ENCODE measurements around the gene LIMA1. TPM values are rescaled to one million over a fixed set of nuclear protein-coding genes. Genes with fewer than 3 reads are reported as not detected.
"Not testable (repeated sequence)": the region's sequence is repeated elsewhere in the genome, so short reads cannot be mapped to it uniquely, and the experiment has no call there.

The LIMA1 gene

DNA sequence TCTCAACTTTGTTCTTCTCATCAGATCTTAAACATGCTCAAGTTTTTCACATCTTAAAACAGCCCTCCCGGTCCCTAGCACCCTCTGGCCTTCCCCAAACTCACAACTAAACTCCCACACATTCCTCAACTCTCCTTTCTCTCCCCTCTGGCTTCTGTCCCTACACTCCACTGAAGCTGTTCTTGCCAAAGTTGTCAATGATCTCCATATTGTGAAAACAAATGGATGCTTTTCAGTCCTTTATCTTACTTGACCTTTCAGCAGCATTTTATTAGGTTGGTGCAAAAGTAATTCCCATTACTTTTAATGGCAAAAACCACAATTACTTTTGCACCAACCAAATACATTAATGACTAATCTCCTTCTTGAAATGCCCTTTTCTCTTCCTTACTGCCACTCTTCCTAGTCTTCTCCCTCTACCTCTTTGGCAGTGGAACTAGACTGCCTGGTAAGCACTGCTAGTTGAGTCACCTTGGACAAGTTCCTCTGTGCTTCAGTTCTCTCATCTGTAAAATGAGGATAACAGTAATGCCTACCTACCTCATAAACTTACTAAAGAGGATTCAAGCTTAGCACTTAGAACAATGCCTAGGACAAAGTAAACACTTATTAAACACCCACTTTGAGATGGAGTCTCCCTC lies 132.2 kb downstream of the LIMA1 start:
- no peaks in the 10 kb centered on the region for H3K4me1 ChIP-seq (ENCODE audit: control insufficient read depth, insufficient read depth, low read length)

DNA sequence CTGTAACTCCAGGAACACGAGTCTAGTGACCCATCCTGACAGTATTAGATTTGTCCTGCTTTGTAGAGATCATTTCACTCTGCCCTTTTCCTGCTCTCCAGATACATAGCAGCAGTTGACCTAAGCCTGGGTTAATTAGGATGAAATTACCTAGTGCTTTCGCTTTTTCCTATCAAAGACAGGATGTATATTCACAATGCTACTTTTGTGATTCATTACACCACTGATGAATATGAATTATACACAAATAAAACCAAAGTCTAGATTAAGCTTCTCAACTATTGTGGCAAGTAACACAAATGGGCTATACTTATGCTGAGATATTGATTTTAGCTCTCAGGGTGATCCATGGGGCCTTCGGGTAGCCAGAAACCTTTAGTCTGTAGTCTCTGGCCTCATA lies 134.0 kb downstream of the LIMA1 start:
- no peak overlapping the region for H3K4me3 ChIP-seq (ENCODE audit: low read length)
- H3K9ac ChIP-seq (ENCODE audit: low read depth, low read length): no peak overlapping the region
- no peak overlapping the region for H3K4me2 ChIP-seq (ENCODE audit: low read length)
- no peaks in the 10 kb centered on the region for H3K4me1 ChIP-seq (ENCODE audit: control insufficient read depth, insufficient read depth, low read length)
- peaks cover 2% of the 10 kb centered on the region for H3K36me3 ChIP-seq (ENCODE audit: insufficient read depth, low read length)
- no peaks in the 10 kb centered on the region for H3K27me3 ChIP-seq (ENCODE audit: control insufficient read depth, insufficient read depth, low read length)
- H3K9me3 ChIP-seq (replicated peaks; ENCODE audit: low read length): no peaks in the 10 kb centered on the region

More for the DNA sequence above, 132.2 kb downstream of the LIMA1 start:
- Histone ChIP-seq H3K9me3 (replicated peaks; ENCODE audit: low read length) (no peaks in the 10 kb centered on the region), H3K9ac (ENCODE audit: low read depth, low read length) (no peak overlapping the region), H3K27me3 (ENCODE audit: control insufficient read depth, insufficient read depth, low read length) (no peaks in the 10 kb centered on the region), H3K4me3 (ENCODE audit: low read length) (no peak overlapping the region), H3K4me2 (ENCODE audit: low read length) (no peak overlapping the region), H3K36me3 (ENCODE audit: insufficient read depth, low read length) (peaks cover 2% of the 10 kb centered on the region)

DNA sequence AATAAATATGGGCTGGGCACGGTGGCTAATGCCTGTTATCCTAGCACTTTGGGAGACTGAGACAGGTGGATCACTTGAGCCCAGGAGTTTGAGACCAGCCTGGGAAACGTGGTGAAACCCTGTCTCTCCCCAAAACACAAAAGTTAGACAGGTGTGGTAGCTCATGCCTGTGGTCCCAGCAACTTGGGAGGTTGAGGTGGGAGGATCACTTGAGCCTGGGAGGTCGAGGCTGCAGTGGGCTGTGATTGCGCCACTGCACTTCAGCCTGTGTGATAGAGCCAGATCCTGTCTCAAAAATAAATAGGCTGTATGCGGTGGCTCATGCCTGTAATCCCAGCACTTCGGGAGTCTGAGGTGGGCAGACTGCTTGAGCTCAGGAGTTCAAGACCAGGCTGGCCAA lies 135.3 kb downstream of the LIMA1 start:
- H3K4me3 ChIP-seq (ENCODE audit: low read length); H3K4me1 ChIP-seq (ENCODE audit: control insufficient read depth, insufficient read depth, low read length); H3K4me2 ChIP-seq (ENCODE audit: low read length); H3K27me3 ChIP-seq (ENCODE audit: control insufficient read depth, insufficient read depth, low read length); H3K36me3 ChIP-seq (ENCODE audit: insufficient read depth, low read length); H3K9ac ChIP-seq (ENCODE audit: low read depth, low read length); H3K9me3 ChIP-seq (replicated peaks; ENCODE audit: low read length): not testable (repeated sequence)

DNA sequence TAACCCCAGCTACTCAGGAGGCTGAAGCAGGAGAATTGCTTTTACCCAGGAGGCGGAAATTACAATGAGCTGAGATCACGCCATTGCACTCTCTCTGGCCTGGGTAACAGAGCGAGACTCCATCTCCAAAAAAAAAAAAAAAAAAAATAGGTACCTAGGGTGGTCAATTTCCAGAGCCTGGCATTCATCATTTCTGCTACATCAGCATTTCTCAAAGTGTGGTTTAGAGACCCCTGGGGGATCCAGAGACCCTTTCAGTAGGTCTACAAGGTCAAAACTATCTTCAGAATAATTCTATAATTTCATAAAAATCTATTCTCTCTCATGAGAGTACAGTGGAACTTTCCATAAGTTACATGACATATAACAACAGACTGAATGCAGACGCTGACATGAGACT lies 136.0 kb downstream of the LIMA1 start:
- Histone ChIP-seq H3K36me3 (ENCODE audit: insufficient read depth, low read length) (peaks cover 13% of the 10 kb centered on the region), H3K4me1 (ENCODE audit: control insufficient read depth, insufficient read depth, low read length) (no peaks in the 10 kb centered on the region), H3K9me3 (replicated peaks; ENCODE audit: low read length) (no peaks in the 10 kb centered on the region), H3K4me2 (ENCODE audit: low read length) (no peak overlapping the region), H3K4me3 (ENCODE audit: low read length) (no peak overlapping the region), H3K27me3 (ENCODE audit: control insufficient read depth, insufficient read depth, low read length) (no peaks in the 10 kb centered on the region), H3K9ac (ENCODE audit: low read depth, low read length) (no peak overlapping the region)

DNA sequence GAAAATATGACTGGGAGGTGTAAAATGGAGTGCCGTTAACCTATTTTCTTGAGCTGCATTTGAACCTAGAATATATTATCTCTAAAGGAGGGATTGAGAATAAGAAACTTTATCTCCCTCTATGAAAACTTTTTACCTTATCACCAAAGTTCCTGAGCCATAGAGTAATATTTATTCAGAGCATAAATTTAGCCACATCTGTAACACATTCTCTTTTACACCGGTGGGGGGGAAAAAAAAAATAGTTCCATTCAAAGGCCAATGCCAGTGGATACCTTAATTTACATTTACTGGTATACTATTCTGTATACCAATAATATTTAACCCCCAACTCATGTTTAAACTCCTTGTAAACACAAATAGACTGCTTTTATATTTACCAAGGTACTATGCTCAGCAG lies 137.9 kb downstream of the LIMA1 start:
- Histone ChIP-seq H3K9ac (ENCODE audit: low read depth, low read length) (no peak overlapping the region), H3K4me2 (ENCODE audit: low read length) (no peak overlapping the region), H3K4me3 (ENCODE audit: low read length) (no peak overlapping the region), H3K27me3 (ENCODE audit: control insufficient read depth, insufficient read depth, low read length) (no peaks in the 10 kb centered on the region), H3K4me1 (ENCODE audit: control insufficient read depth, insufficient read depth, low read length) (no peaks in the 10 kb centered on the region), H3K36me3 (ENCODE audit: insufficient read depth, low read length) (peaks cover 23% of the 10 kb centered on the region), H3K9me3 (replicated peaks; ENCODE audit: low read length) (no peaks in the 10 kb centered on the region)

DNA sequence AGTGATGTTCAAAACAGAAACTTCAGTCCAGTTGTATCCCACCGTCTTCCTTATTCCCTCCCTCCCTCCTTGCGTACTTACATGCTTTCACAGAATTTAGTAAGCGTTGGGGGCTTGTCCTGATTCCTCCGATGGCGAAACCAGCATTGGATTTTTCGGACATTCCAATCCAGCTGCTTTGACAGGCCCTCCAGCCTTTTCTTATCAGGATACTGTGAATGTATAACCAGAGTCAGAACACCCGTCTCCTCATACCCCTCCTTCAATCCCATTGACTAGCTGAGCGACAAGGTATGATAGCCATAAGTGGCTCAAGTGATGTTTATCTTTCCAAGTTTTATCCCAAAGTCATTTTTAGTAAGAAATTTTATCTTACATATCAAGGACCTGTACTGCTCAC lies 140.3 kb downstream of the LIMA1 start:
- H3K4me1 ChIP-seq (ENCODE audit: control insufficient read depth, insufficient read depth, low read length): no peaks in the 10 kb centered on the region
- H3K9ac ChIP-seq (ENCODE audit: low read depth, low read length): no peak overlapping the region
- H3K4me2 ChIP-seq (ENCODE audit: low read length): no peak overlapping the region
- H3K4me3 ChIP-seq (ENCODE audit: low read length): no peak overlapping the region
- no peaks in the 10 kb centered on the region for H3K27me3 ChIP-seq (ENCODE audit: control insufficient read depth, insufficient read depth, low read length)
- H3K36me3 ChIP-seq (ENCODE audit: insufficient read depth, low read length): peaks cover 45% of the 10 kb centered on the region
- H3K9me3 ChIP-seq (replicated peaks; ENCODE audit: low read length): no peaks in the 10 kb centered on the region

DNA sequence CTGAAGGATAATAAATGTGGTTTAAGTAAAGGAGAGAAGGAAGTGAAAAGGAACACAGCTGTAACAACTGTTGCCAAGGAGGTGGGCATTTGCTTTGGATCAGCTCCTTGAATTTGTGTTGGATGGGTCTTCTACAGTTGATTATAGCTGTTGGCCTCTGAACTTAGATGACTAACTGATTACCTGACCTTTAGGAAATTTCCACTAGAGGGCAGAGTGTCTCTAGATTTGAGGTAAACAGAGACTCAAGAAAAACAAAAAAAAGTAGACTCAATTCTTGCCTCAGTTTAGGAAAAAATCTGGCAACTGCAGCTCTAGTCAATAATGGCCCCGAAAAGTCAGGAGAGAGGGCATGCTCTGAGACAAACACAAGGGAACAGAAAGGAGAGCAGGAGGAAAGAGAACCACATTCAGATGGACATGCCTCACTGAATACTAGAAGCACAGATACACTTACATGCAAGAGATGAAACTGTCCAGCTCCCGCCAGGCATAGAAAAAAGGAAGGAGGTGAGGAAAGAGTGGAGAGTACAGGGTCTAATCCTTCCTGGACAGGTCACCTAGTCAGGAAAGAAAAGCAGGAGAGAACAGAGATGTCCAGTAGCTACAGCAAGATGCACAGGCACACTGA lies 150.7 kb downstream of the LIMA1 start:
- H3K4me1 ChIP-seq (ENCODE audit: control insufficient read depth, insufficient read depth, low read length): peaks cover 5% of the 10 kb centered on the region
- H3K27me3 ChIP-seq (ENCODE audit: control insufficient read depth, insufficient read depth, low read length): no peaks in the 10 kb centered on the region
- no peaks in the 10 kb centered on the region for H3K9me3 ChIP-seq (replicated peaks; ENCODE audit: low read length)
- peaks cover 67% of the 10 kb centered on the region for H3K36me3 ChIP-seq (ENCODE audit: insufficient read depth, low read length)
- no peak overlapping the region for H3K4me3 ChIP-seq (ENCODE audit: low read length)
- H3K4me2 ChIP-seq (ENCODE audit: low read length): no peak overlapping the region
- no peak overlapping the region for H3K9ac ChIP-seq (ENCODE audit: low read depth, low read length)

DNA sequence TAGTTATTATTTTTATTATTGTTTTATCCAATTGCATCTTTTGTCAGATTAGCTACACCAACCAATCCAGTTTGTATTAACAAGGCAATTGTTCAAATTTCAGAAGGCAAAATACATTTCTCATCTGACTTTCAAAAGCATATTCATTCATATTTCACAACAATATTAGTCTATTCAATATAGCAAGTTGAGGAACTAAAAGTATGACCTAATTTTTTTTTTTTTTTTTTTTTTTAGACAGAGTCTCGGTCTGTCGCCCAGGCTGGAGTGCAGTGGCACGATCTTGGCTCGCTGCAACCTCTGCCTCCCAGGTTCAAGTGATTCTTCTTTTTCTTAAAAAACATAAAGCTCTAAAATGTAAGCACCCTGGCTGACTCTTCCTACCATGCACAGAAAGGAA lies 154.0 kb downstream of the LIMA1 start:
- H3K4me2 ChIP-seq (ENCODE audit: low read length): no peak overlapping the region
- H3K9me3 ChIP-seq (replicated peaks; ENCODE audit: low read length): no peaks in the 10 kb centered on the region
- H3K27me3 ChIP-seq (ENCODE audit: control insufficient read depth, insufficient read depth, low read length): no peaks in the 10 kb centered on the region
- no peak overlapping the region for H3K9ac ChIP-seq (ENCODE audit: low read depth, low read length)
- H3K4me1 ChIP-seq (ENCODE audit: control insufficient read depth, insufficient read depth, low read length): no peaks in the 10 kb centered on the region
- H3K36me3 ChIP-seq (ENCODE audit: insufficient read depth, low read length): peaks cover 60% of the 10 kb centered on the region
- no peak overlapping the region for H3K4me3 ChIP-seq (ENCODE audit: low read length)

DNA sequence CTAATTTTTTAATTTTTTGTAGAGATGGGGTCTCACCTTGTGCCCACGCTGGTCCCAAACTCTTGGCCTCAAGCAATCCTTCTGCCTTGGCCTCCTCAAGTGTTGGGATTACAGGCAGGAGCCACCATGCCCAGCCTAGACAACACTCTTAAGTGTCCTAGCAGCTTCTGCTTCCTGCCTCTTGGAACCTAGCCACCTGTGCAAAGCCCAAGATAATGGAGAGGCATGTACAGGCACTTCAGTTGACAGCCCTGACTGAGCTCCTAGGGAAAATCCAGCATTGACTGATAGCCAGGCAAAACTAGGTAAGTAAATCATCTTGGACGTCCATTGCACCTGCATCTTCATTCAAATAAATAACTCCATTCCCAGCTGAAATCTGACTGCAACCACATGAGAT lies 155.8 kb downstream of the LIMA1 start:
- Histone ChIP-seq H3K4me3 (ENCODE audit: low read length) (no peak overlapping the region), H3K36me3 (ENCODE audit: insufficient read depth, low read length) (peaks cover 50% of the 10 kb centered on the region), H3K27me3 (ENCODE audit: control insufficient read depth, insufficient read depth, low read length) (no peaks in the 10 kb centered on the region), H3K9me3 (replicated peaks; ENCODE audit: low read length) (no peaks in the 10 kb centered on the region), H3K4me2 (ENCODE audit: low read length) (no peak overlapping the region), H3K9ac (ENCODE audit: low read depth, low read length) (no peak overlapping the region), H3K4me1 (ENCODE audit: control insufficient read depth, insufficient read depth, low read length) (no peaks in the 10 kb centered on the region)

Small RNA genes within 50 kb of the gene (small RNA-seq; reads per million reads assigned to genes)
- gene MIR1293: 2.5 reads per million, percentile 72 among the genes with 10 or more reads in this experiment
- not detected for gene RNU6-1093P
